KG1 (cell line): Measurements from ENCODE around the gene DNAJB14.

Experiments used
- DNase-seq: peaks from one replicate; lab custom pipeline; 2025; lab: John Stamatoyannopoulos, UW

Gene DNAJB14

GRCh38 chr4:99863804-99864203 is 82.6 kb downstream of the DNAJB14 start:
- DNase-seq, result no peak

DNA sequence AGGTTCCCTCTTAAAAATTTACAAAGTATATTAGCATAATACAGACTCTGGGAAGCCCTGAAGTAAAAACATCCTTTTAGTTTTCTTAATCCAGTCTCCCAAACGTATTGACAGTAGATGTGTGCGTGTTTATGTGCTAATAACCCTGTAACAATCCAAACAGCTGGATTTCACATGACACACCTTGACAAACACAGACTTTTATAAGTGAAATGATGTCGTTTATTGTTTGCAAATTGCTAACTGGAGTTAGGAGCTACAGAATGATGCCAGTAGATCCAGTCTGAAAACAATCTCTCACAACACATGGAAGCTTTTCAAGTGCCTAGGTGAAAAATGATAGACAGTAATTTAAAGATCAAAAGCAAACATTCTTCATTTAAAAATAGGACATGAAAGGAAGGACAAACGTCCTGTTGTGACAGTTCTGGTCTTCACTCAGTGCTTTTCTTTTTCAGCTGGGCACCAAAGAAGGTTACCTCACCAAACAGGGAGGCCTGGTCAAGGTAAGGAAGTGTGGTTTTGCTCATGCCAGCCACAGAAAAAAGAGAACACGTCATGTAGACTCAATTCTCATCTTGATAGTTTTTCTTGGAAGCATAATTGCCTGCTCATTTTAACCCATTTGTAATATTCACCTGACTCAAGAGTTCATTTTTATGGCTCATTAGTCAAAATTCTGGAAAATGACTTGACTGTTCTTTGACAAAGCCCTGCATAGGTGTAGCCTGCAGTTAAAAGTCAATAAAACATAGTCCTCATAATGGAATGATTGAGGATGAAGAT is 85.1 kb downstream of the DNAJB14 start:
- DNase-seq, result no peak

- no peak for DNase-seq
These were observed 85.9 kb downstream of the DNAJB14 start for GRCh38 chr4:99860521-99860920.

DNA sequence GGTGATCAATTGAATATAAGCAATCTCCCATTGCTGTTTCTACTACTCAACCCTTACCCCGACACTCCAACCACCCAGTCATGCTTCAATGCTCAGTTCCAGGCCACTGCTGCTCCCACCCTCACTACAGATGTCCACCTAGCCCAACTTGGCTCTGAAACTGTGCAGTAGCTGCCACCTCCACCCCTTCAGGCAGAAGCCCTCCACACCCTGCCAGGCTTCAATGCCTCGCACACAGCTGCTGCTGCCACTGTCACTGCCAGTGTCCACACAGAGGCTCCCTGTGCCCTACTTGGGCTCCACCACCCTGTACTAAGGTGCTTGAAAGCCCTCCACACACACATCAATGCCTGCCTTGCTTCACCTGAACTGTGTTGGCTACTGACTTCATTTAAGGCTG is 86.8 kb downstream of the DNAJB14 start:
- no peak for DNase-seq

- peak; percentile 48 for DNase-seq
These were observed 89.1 kb downstream of the DNAJB14 start for GRCh38 chr4:99857307-99857706.

DNA sequence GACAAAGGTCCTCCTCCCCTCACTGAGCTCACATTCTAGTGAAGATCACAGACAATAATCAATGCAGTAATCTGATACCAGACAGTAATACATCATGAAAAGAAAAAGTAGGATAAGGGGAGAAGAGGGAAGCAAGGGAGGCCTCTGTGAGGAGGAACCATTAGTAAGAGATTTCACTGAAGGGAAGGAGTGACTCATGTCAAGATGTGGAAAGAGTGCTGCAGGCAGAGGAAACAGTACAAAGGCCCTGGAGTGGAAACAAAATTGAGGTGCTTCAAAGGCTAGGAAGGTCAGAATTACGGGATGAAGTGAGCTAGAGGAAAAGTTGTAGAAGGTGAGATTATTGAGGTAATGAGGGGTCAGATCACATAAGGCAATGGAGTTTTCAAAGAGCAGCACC is 90.3 kb downstream of the DNAJB14 start:
- DNase-seq, result peak; percentile 36

GRCh38 chr4:99855678-99856077 is 90.7 kb downstream of the DNAJB14 start:
- DNase-seq, result peak; percentile 35

GRCh38 chr4:99853999-99854398 is 92.4 kb downstream of the DNAJB14 start:
- DNase-seq, result no peak

- DNase-seq, result no peak
These were observed 93.2 kb downstream of the DNAJB14 start for GRCh38 chr4:99853190-99853589.

DNA sequence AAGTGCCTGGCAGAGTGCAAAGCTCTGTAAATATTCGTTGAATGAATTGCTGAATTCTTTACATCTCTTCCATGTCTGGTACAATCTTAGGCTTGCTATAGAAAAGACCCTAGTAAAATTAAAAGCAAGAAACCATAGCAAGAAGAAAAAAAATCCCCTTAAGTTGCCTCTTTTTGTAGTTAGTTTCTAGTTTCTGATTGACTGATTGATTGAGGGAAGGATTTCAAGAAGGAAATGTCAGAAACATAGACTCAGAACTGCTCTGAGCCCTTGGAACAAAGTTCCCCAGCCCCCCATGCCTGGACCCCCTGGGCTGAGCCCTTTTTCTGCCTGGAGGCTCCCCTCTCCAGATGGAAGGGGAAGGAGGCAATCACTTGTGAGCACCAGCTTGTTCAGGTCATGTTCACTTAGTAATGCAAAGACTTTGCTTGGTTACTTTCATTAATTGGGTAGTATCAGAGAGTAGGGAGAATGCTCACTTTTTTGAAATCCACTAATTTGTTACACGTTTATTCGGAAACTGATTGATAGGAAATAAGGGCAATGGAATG is 94.1 kb downstream of the DNAJB14 start:
- no peak for DNase-seq

DNA sequence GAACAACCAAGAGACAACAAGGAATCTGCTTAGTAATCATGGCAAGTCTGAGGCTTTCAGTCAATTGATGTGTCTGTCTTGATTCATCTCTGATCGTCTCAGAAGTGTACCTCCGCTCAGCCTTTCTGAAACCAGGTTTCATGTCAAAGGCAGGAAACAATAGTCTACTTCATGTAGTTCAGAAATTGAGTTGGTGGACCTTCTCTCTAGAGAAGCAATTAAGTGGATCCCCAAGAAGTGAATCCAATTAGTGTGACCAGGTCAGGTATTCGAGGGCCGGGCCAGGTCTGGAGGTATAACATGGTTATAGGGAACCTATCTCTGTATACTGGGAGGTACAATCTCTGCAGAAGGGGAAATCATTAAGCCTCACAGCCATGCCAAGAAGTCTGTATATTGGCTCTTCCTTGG is 97.8 kb downstream of the DNAJB14 start:
- DNase-seq, result no peak

GRCh38 chr4:99847362-99847976 is 98.9 kb downstream of the DNAJB14 start:
- no peak for DNase-seq

DNA sequence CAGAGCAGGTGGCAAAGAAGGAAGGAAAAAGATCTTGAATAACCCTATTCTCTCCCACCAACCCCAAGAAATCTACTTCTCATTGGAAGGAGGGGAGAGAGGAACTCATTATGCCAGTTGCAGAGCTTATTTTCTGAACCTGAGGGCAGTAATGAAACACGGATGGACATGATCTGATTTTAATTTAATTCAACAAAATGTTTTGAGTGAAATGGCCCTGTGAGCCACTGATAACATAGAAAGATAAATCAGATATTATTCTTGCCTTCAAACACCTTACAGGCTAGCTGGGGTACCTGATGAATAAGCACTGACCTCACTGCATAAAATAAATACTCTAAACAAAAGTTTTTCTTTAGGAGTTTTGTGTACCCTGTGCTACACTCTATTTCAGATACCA is 99.5 kb downstream of the DNAJB14 start:
- no peak for DNase-seq
